ENCODE results near the gene ACTR3C.

- TF ChIP-seq CTCF (IDR thresholded peaks at IDR 0.05): no peak
- TF ChIP-seq POLR2AphosphoS5 (IDR thresholded peaks at IDR 0.05): no peak
- no peak for TF ChIP-seq POLR2A (IDR thresholded peaks at IDR 0.05)
Observed at GRCh38 chr7:150371131-150371995, 48.0 kb upstream of the ACTR3C start.

All from prostate gland (tissue), 2 donors.